ENCODE data around the gene WEE1. TPM values are rescaled to one million over a fixed set of nuclear protein-coding genes. Genes with fewer than 3 reads are reported as not detected.

Gene WEE1
- total and polyA plus RNA-seq, 3 experiments from 2014 or later: 8.1 to 49.8 (median 46.9) TPM

DNA sequence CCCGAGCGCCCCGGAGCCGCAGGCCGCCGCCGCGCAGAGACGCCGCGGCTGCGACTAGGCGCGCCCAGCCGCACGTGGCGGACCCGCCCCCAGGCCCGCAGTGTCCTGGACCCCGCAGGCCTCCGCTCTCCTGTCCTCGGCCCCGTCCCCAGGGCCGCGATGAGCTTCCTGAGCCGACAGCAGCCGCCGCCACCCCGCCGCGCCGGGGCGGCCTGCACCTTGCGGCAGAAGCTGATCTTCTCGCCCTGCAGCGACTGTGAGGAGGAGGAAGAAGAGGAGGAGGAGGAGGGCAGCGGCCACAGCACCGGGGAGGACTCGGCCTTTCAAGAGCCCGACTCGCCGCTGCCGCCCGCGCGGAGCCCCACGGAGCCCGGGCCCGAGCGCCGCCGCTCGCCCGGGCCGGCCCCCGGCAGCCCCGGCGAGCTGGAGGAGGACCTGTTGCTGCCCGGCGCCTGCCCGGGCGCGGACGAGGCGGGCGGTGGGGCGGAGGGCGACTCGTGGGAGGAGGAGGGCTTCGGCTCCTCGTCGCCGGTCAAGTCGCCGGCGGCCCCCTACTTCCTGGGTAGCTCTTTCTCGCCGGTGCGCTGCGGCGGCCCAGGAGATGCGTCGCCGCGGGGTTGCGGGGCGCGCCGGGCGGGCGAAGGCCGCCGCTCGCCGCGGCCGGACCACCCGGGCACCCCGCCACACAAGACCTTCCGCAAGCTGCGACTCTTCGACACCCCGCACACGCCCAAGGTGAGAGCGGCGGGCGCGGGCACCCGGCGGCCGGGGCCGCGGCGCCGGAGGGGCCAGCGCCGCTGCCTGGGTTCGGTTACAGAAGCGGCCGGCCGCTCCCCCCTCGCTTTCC lies 528 bp downstream of the WEE1 start:
- H3K27ac Mint-ChIP-seq: peak overlapping the region in 5 of 8 donors; percentile 64 to 94 (median 91)
- H3K9me3 Mint-ChIP-seq: no peaks in the 10 kb centered on the region
- Histone ChIP-seq H3K4me3 (ENCODE audit: low read length) (peak overlapping the region; percentile 76), H3K27ac (ENCODE audit: low read depth, low read length) (peak overlapping the region; percentile 82), H3K36me3 (ENCODE audit: insufficient read depth, low read length) (no peaks in the 10 kb centered on the region), H3K27me3 (ENCODE audit: insufficient read depth, low read length, poor library complexity, severe bottlenecking) (no peaks in the 10 kb centered on the region), H3K4me1 (ENCODE audit: insufficient read depth, low read length) (peaks cover 5% of the 10 kb centered on the region), H3K9me3 (ENCODE audit: low read length) (no peaks in the 10 kb centered on the region)
- peaks cover 36 to 46% (median 43%) of the 10 kb centered on the region in 3 donors for H3K4me1 Mint-ChIP-seq
- peak in 4 of 5 donors; percentile 8 to 56 (median 12) for DNase-seq
- CTCF ChIA-PET: interaction anchor here (0.7 to 8.4 kb wide), 8 partner anchors 10 to 733 kb away, joined by 3 to 63 read pairs (median 4); no protein-coding TSS in a partner anchor
- H3K36me3 Mint-ChIP-seq: peaks cover 0 to 11% (median 0%) of the 10 kb centered on the region in 3 donors
- peak overlapping the region; percentile 81 to 96 (median 86) for H3K4me3 Mint-ChIP-seq
- H3K27me3 Mint-ChIP-seq: no peaks in the 10 kb centered on the region
- POLR2A ChIA-PET: interaction anchor here (1.0 to 2.2 kb wide), 7 partner anchors 27 to 1284 kb away, joined by 3 to 16 read pairs (median 5); partner anchors contain the start of gene ZNF143

DNA sequence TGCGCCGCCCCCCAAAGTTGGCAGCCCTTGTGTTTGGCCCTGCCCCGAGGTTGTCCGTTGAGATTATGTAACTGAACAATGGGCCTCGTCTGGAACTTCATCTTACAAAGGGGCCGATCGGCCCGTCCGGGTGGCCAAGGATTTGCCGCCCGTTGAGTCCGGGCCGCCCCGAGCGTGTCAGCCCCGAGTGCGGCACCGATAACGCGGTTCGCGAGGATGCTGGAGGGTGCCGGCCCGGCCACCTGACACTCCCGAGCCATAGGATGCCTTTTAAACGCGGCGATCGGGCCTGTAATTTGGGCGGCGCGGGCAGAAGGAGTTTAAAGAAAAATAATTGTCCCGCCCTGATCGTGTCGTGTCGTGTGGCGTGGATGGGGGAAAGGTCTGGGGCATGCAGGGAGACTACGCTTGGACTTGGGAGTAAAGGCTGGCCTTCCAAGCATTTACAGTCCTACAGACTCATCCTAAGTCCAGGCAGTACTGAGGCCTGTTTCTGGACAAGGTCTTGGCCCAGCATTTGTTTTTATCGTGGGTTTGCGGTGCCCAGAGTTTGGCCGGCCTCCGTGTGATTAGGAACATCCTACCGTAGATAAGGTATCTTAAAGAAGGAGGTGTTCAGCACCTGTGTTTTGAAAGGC lies 1.3 kb downstream of the WEE1 start:
- H3K4me3 Mint-ChIP-seq: peak overlapping the region; percentile 81 to 96 (median 84)

DNA sequence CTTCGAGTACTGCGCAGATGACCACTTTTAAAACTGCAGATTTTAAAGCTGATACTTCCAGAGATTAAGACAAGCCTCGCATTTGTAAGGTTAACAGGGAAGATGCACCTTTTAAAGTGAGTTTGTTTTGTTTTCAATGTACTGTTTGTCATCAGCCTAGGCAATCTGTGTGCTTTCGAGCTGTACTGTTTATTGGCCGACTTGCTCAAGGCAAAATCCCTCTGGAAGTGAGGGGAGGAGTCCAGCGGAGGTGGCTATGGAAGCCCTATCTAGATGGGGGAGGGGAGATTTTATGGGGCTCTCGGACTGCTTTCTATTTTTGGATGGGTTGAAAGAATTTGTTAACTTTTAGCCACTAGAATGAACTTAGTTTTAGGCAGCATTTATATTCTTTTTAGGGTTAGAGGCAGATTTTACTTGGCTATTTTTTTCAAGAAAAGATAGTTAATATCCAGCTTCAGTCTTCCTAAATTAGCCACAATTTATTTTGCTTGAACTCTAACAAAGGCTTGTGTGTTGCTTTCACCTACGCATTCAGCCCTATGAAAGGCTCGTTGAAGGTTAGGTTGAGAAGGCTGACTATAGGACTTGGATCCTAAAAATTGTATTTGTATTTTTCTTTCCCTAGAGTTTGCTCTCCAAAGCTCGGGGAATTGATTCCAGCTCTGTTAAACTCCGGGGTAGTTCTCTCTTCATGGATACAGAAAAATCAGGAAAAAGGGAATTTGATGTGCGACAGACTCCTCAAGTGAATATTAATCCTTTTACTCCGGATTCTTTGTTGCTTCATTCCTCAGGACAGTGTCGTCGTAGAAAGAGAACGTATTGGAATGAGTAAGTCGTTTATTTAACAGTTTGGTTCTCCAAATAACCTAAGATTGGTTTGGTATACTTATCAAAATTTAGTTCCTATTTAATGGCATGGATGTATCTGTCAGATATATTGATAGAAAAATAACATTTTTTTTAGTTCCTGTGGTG lies 2.1 kb downstream of the WEE1 start:
- H3K4me3 ChIP-seq (ENCODE audit: low read length): peak overlapping the region; percentile 48
- Mint-ChIP-seq H3K9me3 (no peaks in the 10 kb centered on the region), H3K36me3 (peaks cover 0 to 11% (median 1%) of the 10 kb centered on the region in 3 donors), H3K4me3 (peak overlapping the region; percentile 81 to 96 (median 84)), H3K27me3 (no peaks in the 10 kb centered on the region), H3K4me1 (peaks cover 40 to 49% (median 45%) of the 10 kb centered on the region in 3 donors), H3K27ac (peak overlapping the region; percentile 64 to 97 (median 90))
- no peaks in the 10 kb centered on the region for H3K36me3 ChIP-seq (ENCODE audit: insufficient read depth, low read length)
- peaks cover 5% of the 10 kb centered on the region for H3K4me1 ChIP-seq (ENCODE audit: insufficient read depth, low read length)
- POLR2A ChIA-PET: interaction anchor here (0.6 to 2.7 kb wide), 6 partner anchors 26 to 894 kb away, joined by 3 to 8 read pairs (median 4); partner anchors contain the start of gene ZNF143
- H3K9me3 ChIP-seq (ENCODE audit: low read length): no peaks in the 10 kb centered on the region
- peak overlapping the region; percentile 69 for H3K27ac ChIP-seq (ENCODE audit: low read depth, low read length)
- no peaks in the 10 kb centered on the region for H3K27me3 ChIP-seq (ENCODE audit: insufficient read depth, low read length, poor library complexity, severe bottlenecking)
- no peak for DNase-seq
- CTCF ChIA-PET: interaction anchor here (1.0 to 8.4 kb wide), 6 partner anchors 9 to 183 kb away, joined by 3 to 63 read pairs (median 4); no protein-coding TSS in a partner anchor

More for the DNA sequence above, 1.3 kb downstream of the WEE1 start:
- Histone ChIP-seq H3K27me3 (ENCODE audit: insufficient read depth, low read length, poor library complexity, severe bottlenecking) (no peaks in the 10 kb centered on the region), H3K36me3 (ENCODE audit: insufficient read depth, low read length) (no peaks in the 10 kb centered on the region), H3K4me3 (ENCODE audit: low read length) (peak overlapping the region; percentile 48), H3K27ac (ENCODE audit: low read depth, low read length) (peak overlapping the region; percentile 69), H3K4me1 (ENCODE audit: insufficient read depth, low read length) (peaks cover 5% of the 10 kb centered on the region), H3K9me3 (ENCODE audit: low read length) (no peaks in the 10 kb centered on the region)
- CTCF ChIA-PET: interaction anchor here (1.2 to 8.4 kb wide), 5 partner anchors 10 to 40 kb away, joined by 3 to 63 read pairs (median 11); no protein-coding TSS in a partner anchor
- H3K4me1 Mint-ChIP-seq: peaks cover 40 to 49% (median 45%) of the 10 kb centered on the region in 3 donors
- H3K27ac Mint-ChIP-seq: peak overlapping the region; percentile 64 to 97 (median 90)
- peak in 4 of 5 donors; percentile 1 to 61 (median 13) for DNase-seq
- no peaks in the 10 kb centered on the region for H3K27me3 Mint-ChIP-seq
- H3K36me3 Mint-ChIP-seq: peaks cover 0 to 11% (median 1%) of the 10 kb centered on the region in 3 donors
- no peaks in the 10 kb centered on the region for H3K9me3 Mint-ChIP-seq
- POLR2A ChIA-PET: interaction anchor here (0.9 to 2.7 kb wide), 4 partner anchors 114 to 1284 kb away, joined by 3 to 12 read pairs (median 6); partner anchors contain the start of gene ZNF143

DNA sequence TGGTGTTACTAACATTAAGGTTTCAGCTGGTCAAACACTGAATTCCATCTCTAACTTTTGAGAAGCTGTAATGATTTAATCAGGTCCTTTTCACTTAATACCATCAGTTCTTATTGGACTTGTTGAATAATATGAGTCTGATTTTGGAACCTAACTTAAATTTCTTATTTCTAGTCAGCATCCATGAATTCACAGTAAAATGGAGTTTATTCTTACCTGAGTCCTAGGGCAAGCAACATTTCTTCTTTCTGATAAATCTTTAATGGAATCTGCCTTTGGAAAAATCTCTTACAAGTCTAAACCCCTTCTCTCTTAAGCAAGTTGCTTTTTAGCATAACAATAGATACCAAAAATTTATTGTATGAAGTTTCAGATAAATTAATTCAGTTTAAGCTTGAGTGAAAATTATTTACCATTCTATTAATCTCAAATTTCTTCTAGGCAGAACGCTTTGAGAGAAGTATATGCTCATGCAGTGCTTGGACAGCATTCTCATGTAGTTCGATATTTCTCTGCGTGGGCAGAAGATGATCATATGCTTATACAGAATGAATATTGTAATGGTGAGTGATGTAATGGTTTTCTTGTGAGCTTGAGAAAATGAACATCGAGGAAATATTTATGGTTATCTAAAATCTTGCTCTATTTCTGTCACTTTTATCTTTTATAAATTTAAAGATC lies 3.4 kb downstream of the WEE1 start:
- H3K27me3 ChIP-seq (ENCODE audit: insufficient read depth, low read length, poor library complexity, severe bottlenecking): no peaks in the 10 kb centered on the region
- no peaks in the 10 kb centered on the region for H3K9me3 Mint-ChIP-seq
- no peak overlapping the region for H3K4me3 ChIP-seq (ENCODE audit: low read length)
- ChIA-PET POLR2A (interaction anchor here (1.3 to 2.7 kb wide), 3 partner anchors 24 to 116 kb away, joined by 6 to 8 read pairs (median 7); partner anchors contain the start of gene ZNF143), CTCF (interaction anchor here (0.6 to 8.4 kb wide), 9 partner anchors 19 to 413 kb away, joined by 3 to 63 read pairs (median 4); no protein-coding TSS in a partner anchor)
- H3K36me3 Mint-ChIP-seq: peaks cover 0 to 20% (median 8%) of the 10 kb centered on the region in 3 donors
- peak overlapping the region; percentile 81 to 96 (median 84) for H3K4me3 Mint-ChIP-seq
- no peaks in the 10 kb centered on the region for H3K9me3 ChIP-seq (ENCODE audit: low read length)
- no peak for DNase-seq
- peak overlapping the region; percentile 64 to 94 (median 91) for H3K27ac Mint-ChIP-seq
- no peaks in the 10 kb centered on the region for H3K36me3 ChIP-seq (ENCODE audit: insufficient read depth, low read length)
- peaks cover 5% of the 10 kb centered on the region for H3K4me1 ChIP-seq (ENCODE audit: insufficient read depth, low read length)
- no peaks in the 10 kb centered on the region for H3K27me3 Mint-ChIP-seq
- peak overlapping the region; percentile 69 for H3K27ac ChIP-seq (ENCODE audit: low read depth, low read length)
- peaks cover 40 to 57% (median 45%) of the 10 kb centered on the region in 3 donors for H3K4me1 Mint-ChIP-seq

DNA sequence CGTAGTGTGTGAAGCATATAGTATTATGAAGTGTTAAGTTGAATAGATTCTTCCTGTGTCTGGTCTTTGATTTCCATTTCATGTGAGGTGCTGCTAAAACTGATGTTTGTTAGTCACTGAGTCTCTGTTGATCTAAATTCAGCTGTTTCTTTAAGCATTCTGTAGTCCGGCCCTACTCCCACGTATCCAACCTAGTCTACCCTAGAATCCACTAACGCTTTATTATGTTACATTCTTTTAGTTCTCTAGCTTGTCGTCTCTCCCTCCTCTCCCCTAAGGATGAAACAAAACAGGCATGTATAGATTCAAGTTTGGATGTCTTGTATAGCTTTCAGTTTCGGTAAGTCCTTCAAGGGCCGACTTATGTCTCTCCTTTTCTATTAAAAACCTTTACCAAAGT lies 4.1 kb downstream of the WEE1 start:
- peaks cover 3% of the 10 kb centered on the region for H3K4me1 ChIP-seq (ENCODE audit: insufficient read depth, low read length)
- H3K27ac ChIP-seq (ENCODE audit: low read depth, low read length): peak overlapping the region; percentile 69
- Mint-ChIP-seq H3K27me3 (no peaks in the 10 kb centered on the region), H3K9me3 (no peaks in the 10 kb centered on the region), H3K36me3 (peaks cover 0 to 25% (median 10%) of the 10 kb centered on the region in 3 donors), H3K4me1 (peaks cover 40 to 57% (median 45%) of the 10 kb centered on the region in 3 donors), H3K27ac (peak overlapping the region; percentile 48 to 94 (median 91)), H3K4me3 (peak overlapping the region; percentile 72 to 88 (median 83))
- H3K27me3 ChIP-seq (ENCODE audit: insufficient read depth, low read length, poor library complexity, severe bottlenecking): no peaks in the 10 kb centered on the region
- no peaks in the 10 kb centered on the region for H3K9me3 ChIP-seq (ENCODE audit: low read length)
- CTCF ChIA-PET: interaction anchor here (1.1 to 8.4 kb wide), 5 partner anchors 20 to 117 kb away, joined by 3 to 63 read pairs (median 4); no protein-coding TSS in a partner anchor
- H3K4me3 ChIP-seq (ENCODE audit: low read length): peak overlapping the region; percentile 1
- H3K36me3 ChIP-seq (ENCODE audit: insufficient read depth, low read length): no peaks in the 10 kb centered on the region
- peak in 1 of 5 donors; percentile 10 for DNase-seq
- POLR2A ChIA-PET: interaction anchor here (0.6 to 2.2 kb wide), 5 partner anchors 24 to 316 kb away, joined by 3 to 10 read pairs (median 7); no protein-coding TSS in a partner anchor

DNA sequence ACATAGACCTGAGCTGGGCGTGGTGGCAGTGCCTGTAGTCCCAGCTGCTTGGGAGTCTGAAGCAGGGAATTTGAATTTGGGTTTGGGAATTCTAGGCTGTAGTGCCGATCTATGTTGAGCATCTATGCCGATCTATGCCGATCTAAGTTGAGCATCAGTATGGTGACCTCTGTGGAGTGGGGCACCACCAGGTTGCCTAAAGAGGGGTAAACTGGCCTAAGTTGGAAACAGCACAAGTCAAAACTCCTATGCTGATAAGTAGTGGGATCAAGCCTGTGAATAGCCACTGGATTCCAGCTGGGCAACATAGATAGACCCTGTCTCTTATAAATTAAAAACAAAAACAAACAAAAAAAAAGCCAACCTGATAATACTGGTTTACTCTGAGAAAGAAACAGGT lies 7.4 kb downstream of the WEE1 start:
- H3K9me3 ChIP-seq (ENCODE audit: low read length): no peaks in the 10 kb centered on the region
- H3K9me3 Mint-ChIP-seq: no peaks in the 10 kb centered on the region
- no peak overlapping the region for H3K27ac ChIP-seq (ENCODE audit: low read depth, low read length)
- no peaks in the 10 kb centered on the region for H3K36me3 ChIP-seq (ENCODE audit: insufficient read depth, low read length)
- no peak overlapping the region for H3K4me3 ChIP-seq (ENCODE audit: low read length)
- no peaks in the 10 kb centered on the region for H3K4me1 ChIP-seq (ENCODE audit: insufficient read depth, low read length)
- no peaks in the 10 kb centered on the region for H3K27me3 ChIP-seq (ENCODE audit: insufficient read depth, low read length, poor library complexity, severe bottlenecking)
- H3K4me3 Mint-ChIP-seq: peak overlapping the region in 1 of 7 donors; percentile 8
- ChIA-PET POLR2A (no interaction called here), CTCF (interaction anchor here (0.7 kb wide), 2 partner anchors 52 to 643 kb away, joined by 3 read pairs; no protein-coding TSS in a partner anchor)
- H3K4me1 Mint-ChIP-seq: peaks cover 26 to 43% (median 31%) of the 10 kb centered on the region in 3 donors
- H3K27ac Mint-ChIP-seq: peak overlapping the region in 4 of 8 donors; percentile 16 to 77 (median 24)
- H3K36me3 Mint-ChIP-seq: peaks cover 0 to 24% (median 17%) of the 10 kb centered on the region in 3 donors
- no peak for DNase-seq
- H3K27me3 Mint-ChIP-seq: no peaks in the 10 kb centered on the region
